Hepatocyte (in vitro differentiated cells): ENCODE measurements around the gene RNF169. TPM values are rescaled to one million over a fixed set of nuclear protein-coding genes. Genes with fewer than 3 reads are reported as not detected.
"Not testable (repeated sequence)": the region's sequence is repeated elsewhere in the genome, so short reads cannot be mapped to it uniquely, and the experiment has no call there.

Source experiments
- DNase-seq: peaks from one replicate; pipeline ENCODE4 v3.0.0-alpha.2; 2016; ENCODE audit warnings: low spot score
- H2AFZ ChIP-seq: fragments of 200-600 bp; sonication (generic); 2 replicates; pipeline ENCODE4 v1.6.0; 2016; ENCODE audit warnings: antibody characterized with exemption, mild to moderate bottlenecking
- H3K27ac ChIP-seq: fragments of 200-600 bp; sonication (generic); 2 replicates; pipeline ENCODE4 v1.5.1; 2016; ENCODE audit warnings: mild to moderate bottlenecking
- H3K27me3 ChIP-seq: fragments of 200-600 bp; sonication (generic); 2 replicates; pipeline ENCODE4 v1.6.1; 2016
- H3K36me3 ChIP-seq: fragments of 200-600 bp; sonication (generic); replicated peaks from 2 replicates; pipeline ENCODE4 v1.5.1; 2016; ENCODE audit warnings: low read depth; ENCODE audit not compliant: insufficient read depth
- H3K4me1 ChIP-seq: fragments of 200-600 bp; sonication (generic); 2 replicates; pipeline ENCODE4 v1.5.1; 2016; ENCODE audit warnings: mild to moderate bottlenecking, moderate library complexity; ENCODE audit not compliant: insufficient read depth
- H3K4me2 ChIP-seq: fragments of 200-600 bp; sonication (generic); 2 replicates; pipeline ENCODE4 v1.6.0; 2016
- H3K4me3 ChIP-seq: fragments of 200-600 bp; sonication (generic); 2 replicates; pipeline ENCODE4 v1.5.1; 2016; ENCODE audit warnings: mild to moderate bottlenecking
- H3K79me2 ChIP-seq: fragments of 200-600 bp; sonication (generic); 2 replicates; pipeline ENCODE4 v1.6.0; 2017; ENCODE audit warnings: mild to moderate bottlenecking
- H3K9me2 ChIP-seq: fragments of 200-600 bp; sonication (generic); replicated peaks from 2 replicates; pipeline ENCODE4 v1.6.0; 2017; ENCODE audit warnings: mild to moderate bottlenecking; ENCODE audit not compliant: insufficient read depth
- H3K9me3 ChIP-seq: fragments of 200-600 bp; sonication (generic); 2 replicates; pipeline ENCODE4 v1.5.1; 2016; ENCODE audit warnings: low read depth, mild to moderate bottlenecking
- H4K20me1 ChIP-seq: fragments of 200-600 bp; sonication (generic); 2 replicates; pipeline ENCODE4 v1.6.0; 2016; ENCODE audit warnings: mild to moderate bottlenecking; ENCODE audit not compliant: insufficient read depth, poor library complexity, severe bottlenecking
- EZH2 ChIP-seq: fragments of 200-600 bp; sonication (generic); IDR thresholded peaks from 2 replicates; pipeline ENCODE4 v1.6.1; 2016; ENCODE audit warnings: antibody characterized with exemption, mild to moderate bottlenecking, borderline replicate concordance
- EZH2phosphoT487 ChIP-seq: fragments of 200-600 bp; sonication (generic); IDR thresholded peaks from one replicate; pipeline ENCODE4 v1.6.1; 2018; ENCODE audit warnings: antibody characterized with exemption, mild to moderate bottlenecking, low read depth, moderate library complexity; ENCODE audit not compliant: unreplicated experiment, severe bottlenecking
- WGBS: methylation state at CpG from one replicate; pipeline ENCODE4 v1.1.6; 2016; ENCODE audit warnings: low lambda C conversion rate; ENCODE audit errors: missing lambda C conversion rate; 5-methylcytosine and 5-hydroxymethylcytosine counted together
- polyA plus RNA-seq: library from polyadenylated mRNA; unstranded; fragments of >200 nt; fragmentation: Nextera tagmentation; extraction: Ambion mirVana; gene quantifications from 2 replicates; pipeline ENCODE4 v1.2.1, GENCODE V29; 2016
- total RNA-seq: library from RNA; depleted of rRNA; stranded (reverse); fragments of >200 nt; gene quantifications from 2 replicates; pipeline ENCODE4 v1.2.3, GENCODE V29; 2014
- TF ChIP-seq, protein P1 (sequence below): fragments of 200-600 bp; sonication (generic); IDR thresholded peaks from 2 replicates; pipeline ENCODE4 v1.5.1; 2016; ENCODE audit warnings: antibody characterized with exemption, mild to moderate bottlenecking; ENCODE audit not compliant: poor library complexity

Gene RNF169
- total and polyA plus RNA-seq, 2 experiments from 2014 or later = 2.4 to 18.8 TPM

DNA sequence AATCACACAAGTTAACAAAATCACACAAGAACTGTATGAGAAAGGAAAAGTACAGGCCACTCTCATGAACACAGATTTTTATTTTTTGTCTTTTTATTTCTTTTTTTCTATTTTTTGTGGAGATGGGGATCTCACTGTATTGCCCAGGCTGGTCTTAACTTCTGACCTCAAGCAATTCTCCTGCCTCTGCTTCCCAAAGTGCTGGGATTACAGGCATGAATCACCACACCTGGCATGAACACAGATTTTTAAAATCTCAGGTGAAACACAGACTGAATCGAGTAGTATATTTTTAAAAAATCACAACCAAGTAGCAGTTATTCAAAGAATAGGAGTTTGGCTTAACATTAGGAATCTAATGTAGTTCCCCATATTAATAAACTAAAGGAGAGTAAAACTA is 18.3 kb downstream of the RNF169 start:
- Histone ChIP-seq H3K4me1 (no peaks in the 10 kb centered on the region), H3K9me3 (no peaks in the 10 kb centered on the region), H3K27ac (no peak overlapping the region), H3K4me3 (no peak overlapping the region), H3K79me2 (peaks cover 87% of the 10 kb centered on the region), H2AFZ (no peak overlapping the region), H3K9me2 (no peaks in the 10 kb centered on the region), H3K27me3 (no peaks in the 10 kb centered on the region), H3K36me3 (no peaks in the 10 kb centered on the region), H4K20me1 (no peaks in the 10 kb centered on the region), H3K4me2 (no peak overlapping the region)
- TF ChIP-seq EZH2phosphoT487 (no peak), EZH2 (no peak)
- TF ChIP-seq, protein P1, sequence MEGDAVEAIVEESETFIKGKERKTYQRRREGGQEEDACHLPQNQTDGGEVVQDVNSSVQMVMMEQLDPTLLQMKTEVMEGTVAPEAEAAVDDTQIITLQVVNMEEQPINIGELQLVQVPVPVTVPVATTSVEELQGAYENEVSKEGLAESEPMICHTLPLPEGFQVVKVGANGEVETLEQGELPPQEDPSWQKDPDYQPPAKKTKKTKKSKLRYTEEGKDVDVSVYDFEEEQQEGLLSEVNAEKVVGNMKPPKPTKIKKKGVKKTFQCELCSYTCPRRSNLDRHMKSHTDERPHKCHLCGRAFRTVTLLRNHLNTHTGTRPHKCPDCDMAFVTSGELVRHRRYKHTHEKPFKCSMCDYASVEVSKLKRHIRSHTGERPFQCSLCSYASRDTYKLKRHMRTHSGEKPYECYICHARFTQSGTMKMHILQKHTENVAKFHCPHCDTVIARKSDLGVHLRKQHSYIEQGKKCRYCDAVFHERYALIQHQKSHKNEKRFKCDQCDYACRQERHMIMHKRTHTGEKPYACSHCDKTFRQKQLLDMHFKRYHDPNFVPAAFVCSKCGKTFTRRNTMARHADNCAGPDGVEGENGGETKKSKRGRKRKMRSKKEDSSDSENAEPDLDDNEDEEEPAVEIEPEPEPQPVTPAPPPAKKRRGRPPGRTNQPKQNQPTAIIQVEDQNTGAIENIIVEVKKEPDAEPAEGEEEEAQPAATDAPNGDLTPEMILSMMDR = no peak
- DNase-seq = no peak
- 100% methylated on average over 1 of the region's 1 CpG for WGBS

DNA sequence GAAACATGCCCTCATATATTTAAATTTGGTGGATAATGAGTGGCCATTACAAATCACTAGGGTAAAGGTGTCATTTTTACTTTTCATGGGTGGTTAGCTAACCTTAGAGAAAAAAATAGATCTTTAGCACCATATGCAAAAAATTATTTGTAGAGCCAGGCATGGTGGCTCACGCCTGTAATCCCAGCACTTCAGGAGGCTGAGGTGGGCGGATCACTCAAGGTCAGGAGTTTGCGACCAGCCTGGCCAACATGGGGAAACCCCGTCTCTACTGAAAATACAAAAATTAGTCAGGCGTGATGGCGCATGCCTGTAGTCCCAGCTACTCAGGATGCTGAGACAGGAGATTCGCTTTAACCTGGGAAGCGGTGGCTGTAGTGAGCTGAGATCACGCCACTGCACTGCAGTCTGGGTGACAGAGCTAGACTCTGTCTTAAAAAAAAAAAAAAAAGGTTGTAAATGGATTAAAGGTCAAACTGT is 19.6 kb downstream of the RNF169 start:
- DNase-seq, H3K4me2 ChIP-seq, H3K27me3 ChIP-seq, H3K9me2 ChIP-seq, H3K9me3 ChIP-seq, H3K4me1 ChIP-seq, H4K20me1 ChIP-seq, H3K4me3 ChIP-seq, H2AFZ ChIP-seq, H3K36me3 ChIP-seq: not testable (repeated sequence)
- Histone ChIP-seq H3K79me2 (peaks cover 92% of the 10 kb centered on the region), H3K27ac (peak overlapping the region; percentile 71)
- 90% methylated on average over 9 of the region's 9 CpGs for WGBS

DNA sequence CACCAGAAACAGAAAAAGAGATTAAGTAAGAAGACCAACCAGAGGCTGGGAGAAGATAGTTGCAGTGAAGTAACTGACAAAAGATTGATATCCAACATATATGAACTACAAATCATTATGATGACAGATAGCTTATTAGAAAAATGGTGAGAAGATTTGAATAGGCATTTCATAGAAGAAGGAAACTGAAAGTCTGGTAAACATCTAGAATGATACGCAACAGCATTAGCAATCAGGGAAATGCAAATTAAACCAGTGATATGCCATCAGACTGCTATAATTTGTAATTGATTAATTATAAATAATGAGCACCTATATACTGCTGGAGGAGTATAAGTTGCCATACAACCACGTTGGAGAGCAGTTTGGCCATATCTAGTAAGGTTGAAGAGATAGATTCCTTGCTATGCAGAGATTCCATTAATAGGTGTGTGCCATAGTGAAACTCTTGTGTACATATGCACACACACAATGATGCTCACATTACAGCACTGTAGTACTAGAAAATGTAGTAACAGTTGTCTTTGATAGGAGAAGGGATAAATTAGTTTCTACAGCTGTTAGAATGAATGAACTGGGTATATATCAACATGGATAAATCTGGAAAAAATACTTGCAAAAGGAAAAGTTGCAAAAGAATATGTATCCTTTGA is 20.5 kb downstream of the RNF169 start:
- no peaks in the 10 kb centered on the region for H3K9me3 ChIP-seq

DNA sequence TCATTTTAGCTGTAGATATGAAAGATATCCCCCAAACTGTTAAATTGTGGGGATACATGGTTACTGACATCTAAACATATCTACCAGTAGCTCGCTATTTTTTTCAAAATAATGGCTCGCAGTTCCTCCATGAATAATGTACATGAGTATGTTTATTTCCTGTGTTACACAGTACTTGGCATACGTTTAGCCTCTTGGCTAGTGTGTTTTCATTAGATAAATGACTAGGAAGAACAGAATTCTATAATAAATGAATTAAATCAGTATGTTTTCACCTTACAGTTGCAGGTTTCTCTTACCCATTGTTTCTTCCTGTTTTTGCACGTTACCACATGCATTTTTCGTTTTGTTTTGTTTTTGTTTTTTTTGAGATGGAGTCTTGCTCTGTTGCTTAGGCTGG is 21.8 kb downstream of the RNF169 start:
- Histone ChIP-seq H3K9me3 (no peaks in the 10 kb centered on the region), H3K27me3 (no peaks in the 10 kb centered on the region), H4K20me1 (no peaks in the 10 kb centered on the region), H3K4me2 (no peak overlapping the region), H3K4me1 (peaks cover 4% of the 10 kb centered on the region), H2AFZ (no peak overlapping the region), H3K9me2 (no peaks in the 10 kb centered on the region), H3K27ac (no peak overlapping the region), H3K36me3 (no peaks in the 10 kb centered on the region), H3K4me3 (no peak overlapping the region), H3K79me2 (peaks cover 88% of the 10 kb centered on the region)
- 93% methylated on average over 5 of the region's 5 CpGs for WGBS
- no peak for DNase-seq
- TF ChIP-seq, protein P1 = no peak
- no peak for TF ChIP-seq EZH2
- TF ChIP-seq EZH2phosphoT487 = no peak

More for the DNA sequence above, 20.5 kb downstream of the RNF169 start:
- no peak for TF ChIP-seq EZH2phosphoT487
- Histone ChIP-seq H3K27me3 (no peaks in the 10 kb centered on the region), H4K20me1 (no peaks in the 10 kb centered on the region), H3K36me3 (no peaks in the 10 kb centered on the region), H3K9me2 (no peaks in the 10 kb centered on the region), H3K79me2 (peaks cover 88% of the 10 kb centered on the region), H2AFZ (no peak overlapping the region), H3K4me2 (no peak overlapping the region), H3K4me1 (peaks cover 4% of the 10 kb centered on the region), H3K27ac (peak overlapping the region; percentile 11), H3K4me3 (no peak overlapping the region)
- WGBS = 88% methylated on average over 2 of the region's 2 CpGs
- no peak for DNase-seq
